HG03571 (cell line): ENCODE data around the gene R3HDM4.
"Not testable (repeated sequence)": the region's sequence is repeated elsewhere in the genome, so short reads cannot be mapped to it uniquely, and the experiment has no call there.

Experiments used
- ATAC-seq: cut with Tn5 transposase; IDR thresholded peaks from one replicate; pipeline ENCODE4 v1.9.1; 2021; ENCODE audit not compliant: unreplicated experiment

R3HDM4 gene

GRCh38 chr19:896434-896833 is 16.6 kb downstream of the R3HDM4 start:
- ATAC-seq, result no peak

GRCh38 chr19:892894-893689 is 19.9 kb downstream of the R3HDM4 start, which contains the start of the genes MED16 and RNU6-9:
Gene MED16, minus strand, starts transcription at chr19:893187. Its CDS starts 2,056 bp downstream, at chr19:891131.
Gene RNU6-9, plus strand, starts transcription at chr19:893484.
- ATAC-seq, result peak; percentile 66

GRCh38 chr19:892243-892893 is 20.7 kb downstream of the R3HDM4 start:
- ATAC-seq, result no peak

GRCh38 chr19:891421-892200 is 21.4 kb downstream of the R3HDM4 start:
- ATAC-seq, result not testable (repeated sequence)

GRCh38 chr19:890831-891230 is 22.2 kb downstream of the R3HDM4 start:
- ATAC-seq, result no peak

GRCh38 chr19:889662-890295 is 23.2 kb downstream of the R3HDM4 start:
- no peak for ATAC-seq

- ATAC-seq, result no peak
These were observed 24.2 kb downstream of the R3HDM4 start for GRCh38 chr19:888581-889385.

GRCh38 chr19:887599-887998 is 25.4 kb downstream of the R3HDM4 start:
- no peak for ATAC-seq

GRCh38 chr19:887072-887471 is 25.9 kb downstream of the R3HDM4 start:
- ATAC-seq, result no peak

- no peak for ATAC-seq
These were observed 27.3 kb downstream of the R3HDM4 start for GRCh38 chr19:885536-886224.

- ATAC-seq, result no peak
These were observed 28.4 kb downstream of the R3HDM4 start for GRCh38 chr19:884420-885211.

- no peak for ATAC-seq
These were observed 29.3 kb downstream of the R3HDM4 start for GRCh38 chr19:883661-884211.

GRCh38 chr19:882871-883497 is 30.0 kb downstream of the R3HDM4 start:
- no peak for ATAC-seq

GRCh38 chr19:881385-882071 is 31.5 kb downstream of the R3HDM4 start:
- no peak for ATAC-seq

GRCh38 chr19:879711-880438 is 33.1 kb downstream of the R3HDM4 start:
- ATAC-seq, result no peak

- not testable (repeated sequence) for ATAC-seq
These were observed 34.1 kb downstream of the R3HDM4 start for GRCh38 chr19:878751-879561.
